ENCODE results near the gene DYSF.

DYSF gene

GRCh38 chr2:71455741-71456569 is 2.6 kb downstream of the DYSF start:
- Histone ChIP-seq H3K4me2 (ENCODE audit: low read depth, low read length) (no peak overlapping the region), H3K9me3 (replicated peaks; ENCODE audit: insufficient read depth, low read length) (no peaks in the 10 kb centered on the region), H3K9me2 (replicated peaks; ENCODE audit: insufficient read depth, low read length) (no peaks in the 10 kb centered on the region), H3K9ac (ENCODE audit: low read length) (no peak overlapping the region), H3K4me1 (ENCODE audit: low read length) (no peaks in the 10 kb centered on the region), H3K27ac (ENCODE audit: low read length) (no peak overlapping the region), H2AFZ (ENCODE audit: low read length) (no peak overlapping the region), H3K4me3 (ENCODE audit: low read length) (no peak overlapping the region), H3K36me3 (replicated peaks; ENCODE audit: insufficient read depth, low read length) (no peaks in the 10 kb centered on the region), H4K20me1 (ENCODE audit: insufficient read depth, low read length) (no peaks in the 10 kb centered on the region), H3K27me3 (replicated peaks; ENCODE audit: insufficient read depth, low read length) (no peaks in the 10 kb centered on the region), H3F3A (ENCODE audit: insufficient read depth, low read length) (no peaks in the 10 kb centered on the region), H3K79me2 (ENCODE audit: low read length) (no peaks in the 10 kb centered on the region)
- TF ChIP-seq EZH2phosphoT487 (IDR thresholded peaks at IDR 0.05; ENCODE audit: low read length), result no peak
- DNase-seq, result no peak

- H4K20me1 ChIP-seq (ENCODE audit: insufficient read depth, low read length), result no peaks in the 10 kb centered on the region
- no peak for TF ChIP-seq EZH2phosphoT487 (IDR thresholded peaks at IDR 0.05; ENCODE audit: low read length)
- no peak for TF ChIP-seq EZH2 (optimal IDR thresholded peaks at IDR 0.05; ENCODE audit: low read depth, low read length)
- no peak for TF ChIP-seq CTCF (IDR thresholded peaks at IDR 0.05; ENCODE audit: low read length)
- H3K27ac ChIP-seq (ENCODE audit: low read length), result no peak overlapping the region
- no peaks in the 10 kb centered on the region for H3K79me2 ChIP-seq (ENCODE audit: low read length)
- no peaks in the 10 kb centered on the region for H3K27me3 ChIP-seq (replicated peaks; ENCODE audit: insufficient read depth, low read length)
- H3K4me1 ChIP-seq (ENCODE audit: low read length), result no peaks in the 10 kb centered on the region
- H2AFZ ChIP-seq (ENCODE audit: low read length), result no peak overlapping the region
- H3K9ac ChIP-seq (ENCODE audit: low read length), result no peak overlapping the region
- no peak overlapping the region for H3K4me2 ChIP-seq (ENCODE audit: low read depth, low read length)
- no peaks in the 10 kb centered on the region for H3K9me2 ChIP-seq (replicated peaks; ENCODE audit: insufficient read depth, low read length)
- H3F3A ChIP-seq (ENCODE audit: insufficient read depth, low read length), result no peaks in the 10 kb centered on the region
- H3K9me3 ChIP-seq (replicated peaks; ENCODE audit: insufficient read depth, low read length), result no peaks in the 10 kb centered on the region
- no peak overlapping the region for H3K4me3 ChIP-seq (ENCODE audit: low read length)
- no peak for DNase-seq
- no peaks in the 10 kb centered on the region for H3K36me3 ChIP-seq (replicated peaks; ENCODE audit: insufficient read depth, low read length)
These were observed 3.3 kb downstream of the DYSF start for GRCh38 chr2:71456617-71457016.

- H3K79me2 ChIP-seq (ENCODE audit: low read length), result no peaks in the 10 kb centered on the region
- no peak overlapping the region for H2AFZ ChIP-seq (ENCODE audit: low read length)
- no peaks in the 10 kb centered on the region for H3K9me2 ChIP-seq (replicated peaks; ENCODE audit: insufficient read depth, low read length)
- DNase-seq, result no peak
- no peak overlapping the region for H3K4me2 ChIP-seq (ENCODE audit: low read depth, low read length)
- H3K36me3 ChIP-seq (replicated peaks; ENCODE audit: insufficient read depth, low read length), result no peaks in the 10 kb centered on the region
- H3K4me3 ChIP-seq (ENCODE audit: low read length), result no peak overlapping the region
- no peaks in the 10 kb centered on the region for H3K4me1 ChIP-seq (ENCODE audit: low read length)
- H3F3A ChIP-seq (ENCODE audit: insufficient read depth, low read length), result no peaks in the 10 kb centered on the region
- no peaks in the 10 kb centered on the region for H3K27me3 ChIP-seq (replicated peaks; ENCODE audit: insufficient read depth, low read length)
- TF ChIP-seq CTCF (IDR thresholded peaks at IDR 0.05; ENCODE audit: low read length) (no peak), EZH2phosphoT487 (IDR thresholded peaks at IDR 0.05; ENCODE audit: low read length) (no peak), EZH2 (optimal IDR thresholded peaks at IDR 0.05; ENCODE audit: low read depth, low read length) (no peak)
- H3K9me3 ChIP-seq (replicated peaks; ENCODE audit: insufficient read depth, low read length), result no peaks in the 10 kb centered on the region
- H3K9ac ChIP-seq (ENCODE audit: low read length), result no peak overlapping the region
- no peaks in the 10 kb centered on the region for H4K20me1 ChIP-seq (ENCODE audit: insufficient read depth, low read length)
- H3K27ac ChIP-seq (ENCODE audit: low read length), result no peak overlapping the region
These were observed 4.0 kb downstream of the DYSF start for GRCh38 chr2:71457123-71457915.
